Left lung (tissue), 10 donors: Measurements from ENCODE around the gene PROX2. TPM values are rescaled to one million over a fixed set of nuclear protein-coding genes. Genes with fewer than 3 reads are reported as not detected.

Experiments
- ATAC-seq: fragments of 200-7000 bp; cut with Tn5 transposase; one replicate; pipeline ENCODE4 v1.9.1; 2020; ENCODE audit warnings: moderate library complexity
- DNase-seq, 4 donors: peaks; one replicate each; pipeline ENCODE4 v3.0.0-alpha.2; 2013 to 2020
- H3K27ac ChIP-seq, 2 donors: fragments of 200-600 bp; sonication (generic) in 1 of 2; one replicate each; pipeline versions ENCODE4 v1.5.0 to v1.8.0; 2020 to 2021
- H3K27me3 ChIP-seq, 2 donors: fragments of 200-600 bp; sonication (generic) in 1 of 2; one replicate each; pipeline versions ENCODE4 v1.5.0 to v1.8.0; 2020 to 2021
- H3K36me3 ChIP-seq, 2 donors: fragments of 200-600 bp; sonication (generic) in 1 of 2; one replicate each; pipeline versions ENCODE4 v1.5.0 to v1.8.0; 2020 to 2021
- H3K4me1 ChIP-seq, 2 donors: fragments of 200-600 bp; one replicate each; pipeline ENCODE4 v1.8.0; 2021
- H3K4me3 ChIP-seq, 2 donors: fragments of 200-600 bp; sonication (generic) in 1 of 2; one replicate each; pipeline versions ENCODE4 v1.5.0 to v1.8.0; 2020 to 2021; ENCODE audit warnings: mild to moderate bottlenecking in 1 of 2
- H3K9me3 ChIP-seq, 2 donors: fragments of 200-600 bp; sonication (generic) in 1 of 2; one replicate each; pipeline versions ENCODE4 v1.5.0 to v1.8.0; 2020 to 2021
- CTCF ChIP-seq, 2 donors: fragments of 200-600 bp; sonication (generic) in 1 of 2; IDR thresholded peaks; one replicate each; pipeline versions ENCODE4 v1.5.0 to v1.8.0; 2021; ENCODE audit warnings: antibody characterized with exemption in 2 of 2
- intact Hi-C, 2 donors: fragments of 100-400 bp; cut with DNase I; formaldehyde crosslinking; loops; one replicate each; pipeline versions ENCODE4 v1.11.2 to v1.14.2; 2022
- polyA plus RNA-seq, 6 donors: library from polyadenylated mRNA; unstranded; fragments of 120-200 nt; gene quantifications; one replicate each; pipeline ENCODE4 v1.2.1, GENCODE V29; 2013; ENCODE audit not compliant: insufficient read length in 6 of 6
- total RNA-seq, 2 donors: library from RNA; stranded (reverse); fragmentation: NEBNext Ultra II Directional; extraction: Animal tissue kit (Norgen Biotek cat#: 25700); gene quantifications; one replicate each; pipeline ENCODE4 v1.2.1, GENCODE V29; 2021
- donor health status: DM: no; HTN: yes; CAD: no.
- donor health status: DM: no; HTN: no; CAD: no.

The PROX2 gene
- total and polyA plus RNA-seq, 8 donors: 0.08 to 3.8 (median 3.1) TPM; not detected in 1

GRCh38 chr14:74898083-74898482 is 22.1 kb upstream of the PROX2 start:
- peaks cover 0 to 5% of the 10 kb centered on the region in 2 donors for H3K4me1 ChIP-seq
- no peaks in the 10 kb centered on the region for H3K9me3 ChIP-seq
- H3K27ac ChIP-seq: no peak overlapping the region
- intact Hi-C loops: no loop called here
- DNase-seq (no peak), ATAC-seq (no peak)
- H3K36me3 ChIP-seq: peaks cover 8 to 100% of the 10 kb centered on the region in 2 donors
- H3K4me3 ChIP-seq: no peak overlapping the region
- no peak for TF ChIP-seq CTCF (IDR thresholded peaks at IDR 0.05)
- no peaks in the 10 kb centered on the region for H3K27me3 ChIP-seq

- no peak overlapping the region for H3K4me3 ChIP-seq
- peaks cover 0 to 7% of the 10 kb centered on the region in 2 donors for H3K4me1 ChIP-seq
- intact Hi-C loops: no loop called here
- H3K9me3 ChIP-seq: no peaks in the 10 kb centered on the region
- no peak for DNase-seq
- TF ChIP-seq CTCF (IDR thresholded peaks at IDR 0.05): no peak
- H3K36me3 ChIP-seq: peaks cover 8 to 100% of the 10 kb centered on the region in 2 donors
- no peaks in the 10 kb centered on the region for H3K27me3 ChIP-seq
- H3K27ac ChIP-seq: no peak overlapping the region
- ATAC-seq: no peak
Measured at GRCh38 chr14:74897642-74898041, 21.7 kb upstream of the PROX2 start.

GRCh38 chr14:74896400-74896799 is 20.5 kb upstream of the PROX2 start:
- no peak for TF ChIP-seq CTCF (IDR thresholded peaks at IDR 0.05)
- Histone ChIP-seq H3K36me3 (peaks cover 8 to 100% of the 10 kb centered on the region in 2 donors), H3K4me1 (peaks cover 0 to 17% of the 10 kb centered on the region in 2 donors), H3K4me3 (no peak overlapping the region), H3K27me3 (no peaks in the 10 kb centered on the region), H3K27ac (no peak overlapping the region), H3K9me3 (no peaks in the 10 kb centered on the region)
- no peak for DNase-seq
- intact Hi-C loops: no loop called here
- no peak for ATAC-seq

GRCh38 chr14:74893614-74894091 is 17.7 kb upstream of the PROX2 start:
- Histone ChIP-seq H3K36me3 (peaks cover 0 to 100% of the 10 kb centered on the region in 2 donors), H3K4me3 (no peak overlapping the region), H3K4me1 (peaks cover 0 to 17% of the 10 kb centered on the region in 2 donors), H3K9me3 (no peaks in the 10 kb centered on the region), H3K27ac (no peak overlapping the region), H3K27me3 (no peaks in the 10 kb centered on the region)
- DNase-seq (no peak), ATAC-seq (no peak)
- intact Hi-C loops: no loop called here
- TF ChIP-seq CTCF (IDR thresholded peaks at IDR 0.05): no peak

GRCh38 chr14:74892745-74893144 is 16.8 kb upstream of the PROX2 start:
- Histone ChIP-seq H3K36me3 (peaks cover 0 to 92% of the 10 kb centered on the region in 2 donors), H3K27ac (no peak overlapping the region)
- DNase-seq: no peak

More at GRCh38 chr14:74892745-74893144, 16.8 kb upstream of the PROX2 start:
- intact Hi-C loops: no loop called here
- H3K4me3 ChIP-seq: no peak overlapping the region
- TF ChIP-seq CTCF (IDR thresholded peaks at IDR 0.05): no peak
- H3K27me3 ChIP-seq: no peaks in the 10 kb centered on the region
- ATAC-seq: no peak
- peaks cover 0 to 17% of the 10 kb centered on the region in 2 donors for H3K4me1 ChIP-seq
- no peaks in the 10 kb centered on the region for H3K9me3 ChIP-seq
